ENCODE results near the gene GLB1L. TPM values are rescaled to one million over a fixed set of nuclear protein-coding genes. Genes with fewer than 3 reads are reported as not detected.

Gene GLB1L
- total and polyA plus RNA-seq, 2 of the 8 experiments (the other 6 are each of a cell fraction or from before 2014, with no cell fraction given) = 3.7 to 4.0 TPM

DNA sequence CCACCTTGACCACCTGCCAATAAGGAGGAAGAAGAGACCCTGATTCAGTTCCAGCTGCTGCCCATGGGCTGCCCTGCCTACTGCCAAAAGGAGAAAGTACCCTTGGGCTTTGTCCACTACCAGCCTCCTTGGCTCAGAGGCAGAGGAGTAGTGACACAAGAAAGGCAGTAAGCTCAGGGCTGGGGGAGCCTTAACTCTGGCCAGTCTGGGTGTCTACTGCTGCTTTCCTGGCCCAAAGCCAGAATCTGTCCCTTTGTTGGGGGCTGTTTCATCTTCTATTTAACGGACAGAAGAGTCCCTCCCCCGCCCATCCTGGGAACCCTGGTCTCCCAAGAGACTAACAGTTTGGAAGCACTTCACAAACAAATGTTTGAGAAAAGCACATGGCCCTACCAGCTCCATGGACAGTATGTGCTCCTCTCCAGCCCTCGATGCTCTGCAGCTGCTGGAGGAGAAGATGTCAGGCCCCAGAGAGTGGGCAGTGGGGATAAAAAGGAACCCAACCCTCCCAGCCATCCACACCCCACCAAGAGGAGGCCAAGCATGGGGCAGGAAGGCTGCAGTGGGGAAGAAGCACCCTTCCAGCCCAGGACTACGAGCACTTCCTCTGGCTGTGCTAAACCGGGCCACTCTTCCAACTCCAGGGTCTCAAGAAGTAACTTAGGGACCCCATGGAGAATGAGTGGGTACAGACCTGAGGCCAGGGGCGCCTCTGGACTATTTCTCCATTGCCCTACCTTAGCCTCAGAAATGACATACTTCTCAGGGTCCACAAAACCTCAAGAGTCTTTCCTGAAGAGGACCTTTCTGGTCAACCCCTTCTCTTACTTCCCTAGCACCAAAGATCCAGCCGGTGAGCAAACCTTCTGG, 17.0 kb downstream of the GLB1L start (continued):
- TF ChIP-seq RFX5 (IDR thresholded peaks at IDR 0.05; ENCODE audit: borderline replicate concordance, low read depth, low read length) = no peak
- no peak for TF ChIP-seq EP300 (IDR thresholded peaks at IDR 0.05; ENCODE audit: borderline replicate concordance in 1 of 2, low read depth in 2 of 2, low read length in 2 of 2)
- no peak for TF ChIP-seq SP1 (IDR thresholded peaks at IDR 0.05; ENCODE audit: low read depth, low read length)
